HG02588 (cell line): ENCODE data around the gene HECTD3.
A peak's percentile ranks its signal among the peaks of the same experiment; 100 is the strongest.
"Not testable (repeated sequence)": the region's sequence is repeated elsewhere in the genome, so short reads cannot be mapped to it uniquely, and the experiment has no call there.

ENCODE experiments used
- ATAC-seq: cut with Tn5 transposase; IDR thresholded peaks from one replicate; pipeline ENCODE4 v1.9.1; 2021; ENCODE audit warnings: mild to moderate bottlenecking, moderate library complexity; ENCODE audit not compliant: unreplicated experiment

HECTD3 gene

DNA sequence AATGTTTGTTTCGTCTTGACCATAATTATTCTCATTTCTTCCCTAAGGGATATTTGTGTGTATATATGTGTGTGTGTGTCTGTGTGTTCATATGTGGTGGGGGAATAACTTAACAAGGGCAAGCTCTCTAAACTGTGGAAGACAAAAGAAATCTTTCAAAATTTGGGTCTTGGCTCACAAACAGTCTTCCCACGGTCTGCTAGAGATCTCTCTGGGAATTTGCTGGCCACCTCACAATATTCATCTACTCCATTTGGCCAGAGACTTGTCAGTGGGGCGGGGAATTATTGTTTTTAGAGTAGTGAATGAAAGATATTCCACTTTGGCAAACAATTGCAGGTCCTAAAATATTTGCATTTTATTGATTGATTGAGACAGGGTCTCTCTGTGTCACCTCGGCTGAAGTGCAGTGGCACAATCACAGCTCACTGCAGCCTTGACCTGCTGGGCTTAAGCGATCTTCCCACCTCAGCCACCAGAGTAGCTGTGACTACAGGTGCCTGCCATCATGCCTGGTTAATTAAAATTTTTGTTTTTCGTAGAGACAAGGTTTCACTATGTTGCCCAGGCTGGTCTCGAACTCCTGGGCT lies 16.7 kb downstream of the HECTD3 start:
- no peak for ATAC-seq

DNA sequence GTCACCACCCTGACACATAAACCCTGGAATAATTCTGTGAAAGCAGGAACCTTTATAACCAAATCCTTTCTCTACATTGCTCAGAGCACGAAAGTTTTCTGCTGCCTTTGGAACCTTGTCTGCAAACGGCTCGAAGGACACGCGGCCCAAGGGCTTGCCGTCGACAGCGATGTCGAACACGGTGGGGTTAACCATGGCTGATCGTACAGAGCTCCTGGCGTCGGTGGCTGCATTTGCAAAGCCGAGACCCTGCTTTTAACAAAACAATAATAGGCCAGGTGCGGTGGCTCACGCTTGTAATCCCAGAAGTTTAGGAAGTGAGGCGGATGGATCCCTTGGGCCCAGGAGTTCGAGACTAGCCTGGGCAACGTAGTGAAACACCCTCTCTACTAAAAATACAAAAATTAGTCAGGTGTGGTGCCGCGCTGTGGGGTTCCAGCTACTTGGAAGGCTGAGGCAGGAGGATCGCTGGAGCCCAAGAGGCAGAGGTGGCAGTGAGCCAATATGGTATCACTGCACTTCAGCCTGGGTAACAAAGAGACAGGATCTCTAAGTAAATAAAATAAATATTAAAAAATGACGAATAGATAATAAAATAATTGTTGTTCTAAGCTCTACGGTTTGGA lies 22.5 kb downstream of the HECTD3 start:
- ATAC-seq: no peak

DNA sequence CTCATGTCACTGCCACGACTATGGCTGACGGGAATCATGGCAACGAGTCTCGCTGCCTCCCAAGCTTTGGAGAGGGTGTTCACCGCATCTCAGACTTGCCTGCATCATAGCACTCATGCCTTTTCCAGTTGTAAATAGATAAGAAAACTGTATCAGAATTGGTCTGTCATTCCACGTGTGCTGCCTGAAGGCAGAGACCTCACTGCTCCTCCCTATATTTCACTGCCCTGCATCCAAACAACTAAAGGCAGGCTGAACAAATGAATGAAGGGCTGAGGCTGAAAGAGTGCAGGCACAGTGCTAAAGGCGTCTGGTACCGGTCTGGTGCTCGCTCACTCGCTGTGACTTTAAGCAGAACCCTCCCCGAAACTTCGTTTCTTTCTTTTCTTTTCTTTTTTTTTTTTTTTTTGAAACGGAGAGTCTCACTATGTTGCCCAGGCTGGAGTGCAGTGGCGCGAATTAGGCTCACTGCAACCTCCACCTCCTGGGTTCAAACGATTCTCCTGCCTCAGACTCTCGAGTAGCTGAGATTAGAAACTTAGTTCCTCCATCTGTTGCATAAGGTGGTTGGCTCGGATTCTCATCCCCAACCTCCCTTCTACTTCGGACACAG lies 25.3 kb downstream of the HECTD3 start:
- peak; percentile 6 for ATAC-seq

DNA sequence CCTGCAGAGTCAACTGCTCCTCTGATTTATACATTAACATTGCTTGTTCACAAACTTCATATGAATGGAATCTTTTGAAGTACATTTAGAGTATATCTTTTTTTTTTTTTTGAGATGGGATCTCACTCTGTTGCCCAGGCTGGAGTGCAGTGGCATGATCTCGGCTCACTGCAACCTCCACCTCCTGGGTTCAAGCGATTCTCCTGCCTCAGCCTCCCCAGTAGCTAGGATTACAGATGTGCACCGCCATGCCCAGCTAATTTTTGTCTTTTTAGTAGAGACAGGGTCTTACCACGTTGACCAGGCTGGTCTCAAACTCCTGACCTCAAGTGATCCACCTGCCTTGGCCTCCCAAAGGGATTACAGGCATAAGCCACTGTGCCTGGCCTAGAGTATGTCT lies 33.8 kb downstream of the HECTD3 start:
- not testable (repeated sequence) for ATAC-seq

DNA sequence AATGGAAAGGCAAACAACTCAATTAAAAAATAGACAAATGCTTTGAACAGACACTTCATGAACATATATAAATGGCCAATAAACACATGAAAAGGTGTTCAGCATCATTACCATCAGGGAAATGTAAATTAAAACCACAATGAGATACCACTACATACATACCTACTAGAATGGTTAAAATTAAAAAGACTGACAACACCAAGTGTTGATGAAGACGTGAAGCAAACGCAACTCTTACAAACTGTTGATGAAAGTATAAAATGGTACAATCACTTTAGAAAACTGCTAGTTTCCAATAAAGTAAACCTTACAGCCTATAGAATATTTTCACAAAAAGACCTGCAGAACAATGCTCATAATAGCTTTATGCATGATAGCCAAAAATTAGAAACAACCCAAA lies 34.9 kb downstream of the HECTD3 start:
- no peak for ATAC-seq

DNA sequence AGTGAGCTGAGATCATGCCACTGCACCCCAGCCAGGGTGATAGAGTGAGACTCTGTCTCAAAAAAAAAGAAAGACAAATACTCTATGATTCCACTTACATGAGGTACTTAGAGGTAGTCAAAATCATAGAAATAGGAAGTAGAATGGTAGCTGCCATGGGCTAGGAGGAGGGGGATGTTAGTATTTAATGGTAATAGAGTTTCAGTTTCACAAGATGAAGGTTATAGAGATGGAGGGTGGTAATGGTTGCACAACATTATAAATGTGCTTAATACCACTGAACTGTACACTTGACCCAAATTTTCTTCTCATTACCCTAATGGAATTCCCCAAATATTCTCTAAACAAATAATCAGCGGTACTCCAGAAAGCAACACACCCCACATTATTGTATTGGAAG lies 37.5 kb downstream of the HECTD3 start:
- no peak for ATAC-seq

DNA sequence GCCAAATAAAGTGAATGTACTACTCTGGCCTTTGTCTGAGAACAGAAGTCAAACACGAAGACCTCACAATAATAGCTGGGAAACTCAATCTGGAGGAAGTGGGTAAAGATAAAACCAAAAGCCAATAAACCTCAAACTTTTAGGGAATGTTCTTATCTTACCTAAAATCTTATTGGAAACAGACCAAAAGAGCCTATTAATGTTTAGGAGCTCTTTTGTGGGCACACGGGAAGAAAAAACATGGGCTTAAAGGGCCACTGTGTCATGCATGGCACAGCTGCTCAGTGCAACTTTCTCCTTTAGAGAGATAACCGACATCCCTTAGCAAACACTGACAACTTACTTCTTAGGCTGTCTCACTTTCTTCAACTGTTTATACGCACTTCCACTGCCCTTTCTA lies 40.8 kb downstream of the HECTD3 start:
- ATAC-seq: no peak

DNA sequence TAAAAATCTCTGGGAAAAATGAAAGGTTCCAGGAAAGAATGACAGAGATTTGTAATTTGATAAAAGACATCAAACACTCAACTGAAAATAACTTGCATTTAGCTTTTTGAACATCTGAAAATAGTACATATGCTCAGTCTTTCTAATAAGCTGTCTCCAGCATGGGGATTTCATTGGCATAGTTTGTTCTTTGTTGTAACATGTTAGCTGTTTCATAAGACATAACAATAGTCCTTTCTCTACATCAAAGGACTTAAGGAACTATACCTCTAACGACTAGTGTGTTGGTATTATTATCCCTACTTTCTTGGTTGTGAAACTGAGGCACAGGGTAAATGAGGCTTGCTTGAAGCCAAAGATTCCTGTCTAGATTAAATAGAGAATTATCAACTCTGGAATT lies 46.7 kb downstream of the HECTD3 start:
- ATAC-seq: no peak

DNA sequence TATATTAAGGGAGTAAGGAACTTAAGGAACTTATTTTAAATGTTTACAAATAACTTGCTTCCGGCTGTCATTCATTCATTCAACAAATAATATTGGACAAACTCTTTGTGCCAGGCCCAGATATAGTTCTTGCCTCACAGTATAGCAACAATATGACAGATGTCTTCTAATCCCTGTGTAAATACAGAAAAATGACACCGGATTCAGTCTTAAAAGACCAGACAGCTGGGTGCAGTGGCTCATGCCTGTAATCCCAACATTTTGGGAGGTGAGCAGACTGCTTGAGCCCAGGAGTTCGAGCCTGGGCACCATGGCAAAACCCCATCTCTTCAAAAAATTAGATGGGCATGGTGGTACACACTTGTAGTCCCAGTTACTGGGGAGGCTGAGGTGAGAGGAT lies 48.4 kb downstream of the HECTD3 start:
- ATAC-seq: no peak

DNA sequence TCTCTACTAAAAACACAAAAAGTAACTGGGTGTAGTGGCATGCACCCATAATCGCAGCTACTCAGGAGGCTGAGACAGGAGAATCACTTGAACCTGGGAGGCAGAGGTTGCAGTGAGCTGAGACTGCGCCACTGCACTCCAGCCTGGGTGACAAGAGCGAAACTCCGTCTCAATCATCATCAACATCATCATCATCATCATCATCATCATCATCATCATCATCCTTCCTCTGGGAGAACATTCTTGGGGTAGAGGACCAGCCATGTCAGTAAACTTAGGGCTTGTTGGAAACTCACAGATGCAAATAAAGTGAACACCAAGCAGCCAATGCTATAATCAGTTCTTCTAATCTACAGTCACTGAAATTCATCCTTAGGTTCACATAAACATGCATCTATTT lies 49.1 kb downstream of the HECTD3 start:
- ATAC-seq: not testable (repeated sequence)

DNA sequence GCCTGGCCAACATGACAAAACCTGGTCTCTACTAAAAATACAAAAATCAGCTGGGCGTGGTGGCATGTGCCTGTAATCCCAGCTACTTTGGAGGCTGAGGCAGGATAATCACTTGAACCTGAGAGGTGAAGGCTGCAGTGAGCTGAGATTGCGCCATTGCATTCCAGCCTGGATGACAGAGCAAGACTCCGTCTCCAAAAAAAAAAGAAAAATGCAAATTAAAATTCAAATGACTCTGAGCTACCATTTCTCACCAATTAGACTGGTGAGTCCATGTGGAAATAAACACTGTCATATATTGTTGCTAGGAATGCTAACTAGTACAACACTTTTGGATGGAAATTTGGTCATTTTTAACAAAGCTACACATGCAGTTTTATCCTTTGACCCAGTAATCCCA lies 53.6 kb downstream of the HECTD3 start:
- not testable (repeated sequence) for ATAC-seq

DNA sequence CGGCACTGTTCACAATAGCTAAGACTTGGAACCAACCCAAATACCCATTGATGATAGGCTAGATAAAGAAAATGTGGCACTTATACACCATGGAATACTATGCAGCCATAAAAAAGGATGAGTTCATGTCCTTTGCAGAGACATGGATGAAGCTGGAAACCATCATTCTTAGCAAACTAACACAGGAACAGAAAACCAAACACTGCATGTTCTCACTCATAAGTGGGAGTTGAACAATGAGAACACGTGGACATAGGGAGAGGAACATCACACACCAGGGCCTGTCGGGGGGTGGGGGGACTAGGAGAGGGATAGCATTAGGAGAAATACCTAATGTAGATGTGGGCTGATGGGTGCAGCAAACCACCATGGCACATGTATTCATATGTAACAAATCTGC lies 55.0 kb downstream of the HECTD3 start:
- ATAC-seq: not testable (repeated sequence)
